ENCODE results near the gene C2CD4D.
A peak's percentile ranks its signal among the peaks of the same experiment; 100 is the strongest.
"Not testable (repeated sequence)": the region's sequence is repeated elsewhere in the genome, so short reads cannot be mapped to it uniquely, and the experiment has no call there.

The C2CD4D gene

GRCh38 chr1:151839457-151840403 lies at the start of gene C2CD4D:
Gene C2CD4D, minus strand, starts transcription at chr1:151839820. Its CDS starts 831 bp downstream, at chr1:151838989.
- peak; percentile 85 for DNase-seq

GRCh38 chr1:151888972-151889570 lies 49.5 kb upstream of the C2CD4D start:
- no peak for DNase-seq

GRCh38 chr1:151887028-151887427 lies 47.4 kb upstream of the C2CD4D start:
- DNase-seq, result no peak

- DNase-seq, result no peak
Measured at GRCh38 chr1:151885479-151885878, 45.9 kb upstream of the C2CD4D start.

GRCh38 chr1:151884879-151885278 lies 45.3 kb upstream of the C2CD4D start:
- DNase-seq, result not testable (repeated sequence)

- not testable (repeated sequence) for DNase-seq
Measured at GRCh38 chr1:151884445-151884844, 44.8 kb upstream of the C2CD4D start.

GRCh38 chr1:151883898-151884297 lies 44.3 kb upstream of the C2CD4D start:
- DNase-seq, result not testable (repeated sequence)

- DNase-seq, result not testable (repeated sequence)
Measured at GRCh38 chr1:151882918-151883317, 43.3 kb upstream of the C2CD4D start.

- DNase-seq, result no peak
Measured at GRCh38 chr1:151882466-151882865, 42.8 kb upstream of the C2CD4D start.

GRCh38 chr1:151881479-151881878 lies 41.9 kb upstream of the C2CD4D start:
- no peak for DNase-seq

- DNase-seq, result no peak
Measured at GRCh38 chr1:151875419-151876097, 35.9 kb upstream of the C2CD4D start.

GRCh38 chr1:151872776-151873175 lies 33.2 kb upstream of the C2CD4D start:
- DNase-seq, result not testable (repeated sequence)

- DNase-seq, result no peak
Measured at GRCh38 chr1:151871284-151872030, 31.8 kb upstream of the C2CD4D start.

GRCh38 chr1:151868486-151868885 lies 28.9 kb upstream of the C2CD4D start:
- DNase-seq, result no peak

- DNase-seq, result no peak
Measured at GRCh38 chr1:151867765-151868411, 28.3 kb upstream of the C2CD4D start.

- no peak for DNase-seq
Measured at GRCh38 chr1:151867321-151867720, 27.7 kb upstream of the C2CD4D start.

GRCh38 chr1:151864411-151864810 lies 24.8 kb upstream of the C2CD4D start:
- no peak for DNase-seq

- no peak for DNase-seq
Measured at GRCh38 chr1:151862604-151863003, 23.0 kb upstream of the C2CD4D start.

- DNase-seq, result no peak
Measured at GRCh38 chr1:151860504-151861187, 21.0 kb upstream of the C2CD4D start.

GRCh38 chr1:151859891-151860293 lies 20.3 kb upstream of the C2CD4D start:
- DNase-seq, result no peak

- DNase-seq, result no peak
Measured at GRCh38 chr1:151858886-151859665, 19.5 kb upstream of the C2CD4D start.

Measured in eye (tissue), 1 donor.